AG10803 (cell line): Measurements from ENCODE around the gene NT5DC2.
A peak's percentile ranks its signal among the peaks of the same experiment; 100 is the strongest.

ENCODE experiments used
- DNase-seq: peaks from one replicate; pipeline ENCODE4 v3.0.0; 2010; ENCODE audit warnings: low read depth
- H3K4me3 ChIP-seq: 2 replicates; pipeline ENCODE4 v1.5.1; 2011; ENCODE audit warnings: mild to moderate bottlenecking, low read length, control low read depth
- TF ChIP-seq, protein P1 (sequence below): conservative IDR thresholded peaks from 2 replicates; pipeline ENCODE4 v1.5.1; 2011; ENCODE audit warnings: mild to moderate bottlenecking, low read length, control low read depth, inconsistent platforms

NT5DC2 gene

DNA sequence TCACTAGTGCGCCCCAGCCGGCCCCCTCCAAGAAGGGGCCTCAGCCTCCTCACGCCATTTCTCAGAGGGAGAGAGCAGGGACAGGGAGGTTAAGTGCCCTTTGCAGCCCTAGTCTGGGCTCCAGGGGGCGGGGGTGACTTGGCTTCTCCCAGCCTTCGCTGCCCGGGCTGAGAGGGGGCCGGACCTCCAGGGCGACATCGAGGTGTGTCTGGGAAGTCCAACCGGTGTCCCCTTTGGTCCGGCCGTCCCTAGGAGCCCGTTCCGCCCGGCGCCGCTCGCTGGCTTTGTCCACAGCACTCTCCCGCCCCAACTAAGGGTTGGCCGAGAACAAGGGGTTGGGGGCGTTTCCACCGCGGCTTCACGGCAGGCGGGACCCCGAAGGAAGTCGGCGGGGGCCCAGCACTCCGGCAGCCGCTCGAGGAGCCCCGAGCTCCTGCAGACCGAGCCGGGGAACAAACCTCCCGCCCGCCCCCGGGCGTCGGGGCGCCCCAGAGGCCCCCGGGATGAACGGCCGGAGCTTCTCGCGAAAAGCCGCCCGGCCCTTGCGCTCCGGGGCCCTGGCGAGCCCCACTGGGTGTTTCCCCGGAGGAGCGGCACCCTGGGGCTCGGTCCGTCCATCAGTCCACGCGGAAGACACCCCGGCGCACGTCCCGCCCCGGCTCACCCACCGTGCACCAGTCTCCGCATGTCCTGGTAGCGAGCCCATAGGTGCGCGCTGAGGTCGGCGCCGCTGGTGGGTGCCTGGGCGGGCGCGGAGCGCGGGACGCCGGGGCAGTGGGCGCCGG, 627 bp downstream of the NT5DC2 start:
- peak overlapping the region; percentile 66 for H3K4me3 ChIP-seq
- TF ChIP-seq, protein P1, sequence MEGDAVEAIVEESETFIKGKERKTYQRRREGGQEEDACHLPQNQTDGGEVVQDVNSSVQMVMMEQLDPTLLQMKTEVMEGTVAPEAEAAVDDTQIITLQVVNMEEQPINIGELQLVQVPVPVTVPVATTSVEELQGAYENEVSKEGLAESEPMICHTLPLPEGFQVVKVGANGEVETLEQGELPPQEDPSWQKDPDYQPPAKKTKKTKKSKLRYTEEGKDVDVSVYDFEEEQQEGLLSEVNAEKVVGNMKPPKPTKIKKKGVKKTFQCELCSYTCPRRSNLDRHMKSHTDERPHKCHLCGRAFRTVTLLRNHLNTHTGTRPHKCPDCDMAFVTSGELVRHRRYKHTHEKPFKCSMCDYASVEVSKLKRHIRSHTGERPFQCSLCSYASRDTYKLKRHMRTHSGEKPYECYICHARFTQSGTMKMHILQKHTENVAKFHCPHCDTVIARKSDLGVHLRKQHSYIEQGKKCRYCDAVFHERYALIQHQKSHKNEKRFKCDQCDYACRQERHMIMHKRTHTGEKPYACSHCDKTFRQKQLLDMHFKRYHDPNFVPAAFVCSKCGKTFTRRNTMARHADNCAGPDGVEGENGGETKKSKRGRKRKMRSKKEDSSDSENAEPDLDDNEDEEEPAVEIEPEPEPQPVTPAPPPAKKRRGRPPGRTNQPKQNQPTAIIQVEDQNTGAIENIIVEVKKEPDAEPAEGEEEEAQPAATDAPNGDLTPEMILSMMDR: no peak
- no peak for DNase-seq

DNA sequence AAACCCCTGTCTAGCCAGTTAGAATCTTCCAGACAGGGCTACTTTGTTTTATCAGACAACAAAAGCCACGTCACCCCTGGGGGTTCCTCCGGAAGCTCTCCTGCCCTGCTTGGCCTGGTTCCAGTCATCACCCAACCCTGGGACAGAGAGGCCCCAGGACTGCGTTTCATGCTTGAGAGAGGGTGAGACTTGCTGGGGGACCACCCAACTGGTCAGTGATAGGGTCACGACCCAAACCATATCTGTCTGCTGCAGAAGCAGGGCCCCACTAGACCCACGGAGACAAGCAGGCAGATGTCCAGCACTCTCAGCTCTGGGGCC, 1.2 kb downstream of the NT5DC2 start:
- TF ChIP-seq, protein P1: no peak
- DNase-seq: no peak
- H3K4me3 ChIP-seq: peak overlapping the region; percentile 66

DNA sequence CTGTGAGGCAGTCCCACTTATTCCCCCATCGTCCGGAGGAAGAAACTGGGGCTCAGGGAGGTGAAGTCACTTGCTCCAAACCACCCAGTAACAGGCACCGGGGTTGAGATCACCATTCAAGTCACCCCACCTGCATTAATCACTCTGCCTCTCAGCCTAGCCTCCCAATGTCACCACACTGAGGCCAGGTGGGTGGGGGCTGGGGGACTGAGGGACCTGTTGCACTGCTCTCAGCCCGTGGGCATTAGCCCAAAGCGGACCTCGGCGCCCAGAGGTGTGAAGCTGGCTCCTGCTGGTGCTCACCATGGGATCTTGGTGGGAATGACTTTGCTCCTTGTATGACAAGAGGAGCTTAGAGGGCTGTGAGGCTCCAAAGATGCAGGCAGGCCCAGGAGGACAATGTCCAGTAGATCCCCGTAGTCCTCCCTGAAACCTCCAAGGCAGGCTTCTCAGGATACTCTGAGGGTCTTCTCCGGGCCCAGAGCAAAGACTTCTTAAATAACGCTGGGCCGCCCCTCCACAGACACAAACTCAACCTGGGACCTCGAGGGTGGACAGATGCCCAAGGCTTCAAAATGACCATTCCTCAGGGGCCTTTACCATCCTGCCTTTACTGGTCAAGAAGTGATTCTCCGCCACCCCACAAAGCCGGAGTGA, 1.7 kb downstream of the NT5DC2 start:
- no peak for DNase-seq
- H3K4me3 ChIP-seq: peak overlapping the region; percentile 66

DNA sequence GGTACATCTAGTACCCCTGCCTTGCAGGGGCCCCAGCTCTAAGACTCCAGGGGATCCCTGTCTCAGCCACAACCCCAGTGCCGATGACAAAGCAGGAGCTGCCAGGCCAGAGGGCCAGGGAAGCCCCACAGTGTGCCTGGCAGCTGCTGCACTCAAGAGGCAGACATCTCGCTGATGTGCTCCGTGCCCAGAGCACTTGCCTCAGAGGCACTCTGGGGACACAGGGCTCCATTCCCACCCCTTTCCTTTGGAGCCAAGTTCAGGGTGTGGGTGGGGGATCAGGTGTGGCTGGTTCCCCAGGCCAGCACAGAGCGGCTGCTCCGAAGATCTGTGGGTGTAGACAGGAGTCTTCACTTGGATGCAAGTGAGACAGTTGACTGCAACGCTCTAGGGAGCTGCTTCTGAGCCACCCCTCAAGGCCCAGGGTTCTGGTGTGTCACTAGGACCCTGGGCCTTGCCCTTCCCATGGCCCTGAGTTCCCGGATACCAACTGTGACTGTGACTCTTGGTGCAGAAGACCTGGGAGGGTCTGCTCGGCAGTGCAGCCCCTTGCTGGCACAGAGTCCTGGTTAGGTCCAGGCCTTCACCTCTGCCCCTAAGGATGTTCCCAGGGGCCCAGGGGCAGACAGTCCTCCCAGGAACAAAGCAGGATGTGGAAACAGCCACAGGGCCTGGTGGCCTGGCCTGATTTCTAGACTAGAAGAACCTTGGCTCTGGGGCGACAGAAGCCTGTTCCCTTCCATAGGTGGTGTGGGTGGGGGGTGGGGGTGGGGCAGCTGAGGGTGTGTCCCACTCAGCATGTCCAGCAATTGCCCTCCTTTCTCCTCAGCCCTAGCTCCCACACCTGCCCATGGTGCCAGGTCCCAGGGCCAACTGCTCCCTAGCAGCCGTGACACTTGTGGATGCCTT, 2.5 kb downstream of the NT5DC2 start:
- H3K4me3 ChIP-seq: no peak overlapping the region; the same call in 1 of the 2 replicates
- no peak for DNase-seq
- TF ChIP-seq, protein P1: no peak

More for the DNA sequence above, 1.7 kb downstream of the NT5DC2 start:
- TF ChIP-seq, protein P1: no peak

DNA sequence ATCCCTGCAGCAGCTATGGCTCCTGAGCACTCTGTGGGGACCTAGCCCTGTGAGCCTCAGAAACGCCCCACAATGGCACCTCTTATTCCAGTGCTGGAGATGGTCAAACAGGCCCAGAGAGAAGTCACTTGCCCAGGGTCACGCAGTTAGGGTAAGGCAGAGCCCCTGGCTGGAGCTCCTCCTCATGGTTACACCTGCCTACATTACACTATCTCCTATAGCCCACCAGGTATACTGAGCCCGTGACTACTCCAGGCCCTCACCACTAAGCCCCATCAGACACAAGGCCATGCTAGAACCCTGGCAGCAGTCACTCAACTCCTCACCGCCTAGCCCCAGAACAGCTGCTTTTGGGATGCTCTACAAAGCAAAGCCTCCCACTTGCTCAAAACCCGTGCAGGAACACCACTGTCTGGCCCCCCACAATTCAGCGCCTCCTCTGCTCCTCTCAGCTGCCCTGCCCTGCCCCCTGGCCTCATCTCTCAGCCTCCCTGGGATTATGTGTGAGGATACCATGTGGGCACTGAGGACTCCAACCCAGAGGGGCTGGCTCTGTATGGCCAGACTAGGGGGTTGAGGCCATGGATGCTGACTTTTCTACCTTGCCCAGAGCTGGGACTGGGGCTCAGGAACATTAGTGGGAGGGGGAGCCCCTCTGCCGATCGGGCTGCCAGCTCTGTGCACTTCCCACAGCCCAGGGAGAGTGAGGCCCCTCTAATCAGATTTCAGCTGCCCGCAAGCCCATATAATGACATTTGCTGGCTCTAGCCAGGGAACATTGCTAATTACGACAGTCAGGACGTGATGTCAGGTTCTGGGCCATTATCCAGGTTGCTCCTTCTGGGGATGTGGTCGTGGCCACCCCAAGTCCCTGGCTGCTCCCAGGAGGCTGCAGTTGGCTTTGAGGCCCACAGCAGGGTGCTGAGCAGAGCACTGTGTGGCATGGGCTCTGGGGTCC, 4.0 kb downstream of the NT5DC2 start:
- no peak overlapping the region for H3K4me3 ChIP-seq
- TF ChIP-seq, protein P1: no peak
- peak; percentile 47 for DNase-seq

DNA sequence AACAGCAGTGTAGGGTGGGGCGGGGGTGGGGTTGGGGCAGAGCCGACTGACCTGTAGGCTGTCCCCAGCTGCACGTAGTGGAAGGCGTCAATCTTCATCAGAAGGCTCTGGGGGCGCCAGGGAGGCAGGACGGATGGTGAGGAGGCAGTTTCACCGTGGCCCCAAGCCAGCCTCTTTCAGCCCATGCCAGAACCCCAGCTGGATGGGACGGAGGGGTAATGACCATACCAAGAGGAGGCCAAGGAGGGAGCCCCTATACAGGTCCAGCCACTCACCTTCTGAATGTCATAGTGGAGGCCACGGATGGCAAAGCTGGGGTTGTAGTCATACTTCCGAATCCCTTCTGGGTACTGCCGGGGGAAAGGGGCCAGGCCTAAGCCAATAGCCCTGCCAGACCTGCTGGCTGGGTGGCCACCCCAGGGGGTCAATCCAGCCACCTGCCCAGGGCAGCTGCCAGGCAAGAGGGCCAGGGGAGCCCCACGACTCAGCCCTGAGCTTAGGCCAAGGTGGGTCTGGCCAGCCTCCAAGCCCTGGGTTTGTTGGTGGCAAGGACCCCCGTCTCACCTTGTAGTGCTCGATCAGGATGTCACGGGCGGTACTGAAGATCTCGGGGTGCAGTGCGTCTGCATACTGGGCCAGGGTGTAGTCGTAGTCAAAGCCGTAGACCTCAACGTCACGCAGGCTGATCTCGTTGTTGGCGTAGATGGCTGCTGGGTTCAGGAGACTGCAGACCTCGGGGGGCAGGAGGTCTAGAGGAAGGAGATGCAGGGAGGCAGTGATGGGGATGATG, 4.9 kb downstream of the NT5DC2 start:
- TF ChIP-seq, protein P1: no peak
- no peak overlapping the region for H3K4me3 ChIP-seq
- DNase-seq: no peak
